ENCODE measurements around the gene THEM4.

- TF ChIP-seq, protein P1, sequence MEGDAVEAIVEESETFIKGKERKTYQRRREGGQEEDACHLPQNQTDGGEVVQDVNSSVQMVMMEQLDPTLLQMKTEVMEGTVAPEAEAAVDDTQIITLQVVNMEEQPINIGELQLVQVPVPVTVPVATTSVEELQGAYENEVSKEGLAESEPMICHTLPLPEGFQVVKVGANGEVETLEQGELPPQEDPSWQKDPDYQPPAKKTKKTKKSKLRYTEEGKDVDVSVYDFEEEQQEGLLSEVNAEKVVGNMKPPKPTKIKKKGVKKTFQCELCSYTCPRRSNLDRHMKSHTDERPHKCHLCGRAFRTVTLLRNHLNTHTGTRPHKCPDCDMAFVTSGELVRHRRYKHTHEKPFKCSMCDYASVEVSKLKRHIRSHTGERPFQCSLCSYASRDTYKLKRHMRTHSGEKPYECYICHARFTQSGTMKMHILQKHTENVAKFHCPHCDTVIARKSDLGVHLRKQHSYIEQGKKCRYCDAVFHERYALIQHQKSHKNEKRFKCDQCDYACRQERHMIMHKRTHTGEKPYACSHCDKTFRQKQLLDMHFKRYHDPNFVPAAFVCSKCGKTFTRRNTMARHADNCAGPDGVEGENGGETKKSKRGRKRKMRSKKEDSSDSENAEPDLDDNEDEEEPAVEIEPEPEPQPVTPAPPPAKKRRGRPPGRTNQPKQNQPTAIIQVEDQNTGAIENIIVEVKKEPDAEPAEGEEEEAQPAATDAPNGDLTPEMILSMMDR (conservative IDR thresholded peaks at IDR 0.05; ENCODE audit: low read depth in 2 of 2), result no peak
- TF ChIP-seq, protein P2, sequence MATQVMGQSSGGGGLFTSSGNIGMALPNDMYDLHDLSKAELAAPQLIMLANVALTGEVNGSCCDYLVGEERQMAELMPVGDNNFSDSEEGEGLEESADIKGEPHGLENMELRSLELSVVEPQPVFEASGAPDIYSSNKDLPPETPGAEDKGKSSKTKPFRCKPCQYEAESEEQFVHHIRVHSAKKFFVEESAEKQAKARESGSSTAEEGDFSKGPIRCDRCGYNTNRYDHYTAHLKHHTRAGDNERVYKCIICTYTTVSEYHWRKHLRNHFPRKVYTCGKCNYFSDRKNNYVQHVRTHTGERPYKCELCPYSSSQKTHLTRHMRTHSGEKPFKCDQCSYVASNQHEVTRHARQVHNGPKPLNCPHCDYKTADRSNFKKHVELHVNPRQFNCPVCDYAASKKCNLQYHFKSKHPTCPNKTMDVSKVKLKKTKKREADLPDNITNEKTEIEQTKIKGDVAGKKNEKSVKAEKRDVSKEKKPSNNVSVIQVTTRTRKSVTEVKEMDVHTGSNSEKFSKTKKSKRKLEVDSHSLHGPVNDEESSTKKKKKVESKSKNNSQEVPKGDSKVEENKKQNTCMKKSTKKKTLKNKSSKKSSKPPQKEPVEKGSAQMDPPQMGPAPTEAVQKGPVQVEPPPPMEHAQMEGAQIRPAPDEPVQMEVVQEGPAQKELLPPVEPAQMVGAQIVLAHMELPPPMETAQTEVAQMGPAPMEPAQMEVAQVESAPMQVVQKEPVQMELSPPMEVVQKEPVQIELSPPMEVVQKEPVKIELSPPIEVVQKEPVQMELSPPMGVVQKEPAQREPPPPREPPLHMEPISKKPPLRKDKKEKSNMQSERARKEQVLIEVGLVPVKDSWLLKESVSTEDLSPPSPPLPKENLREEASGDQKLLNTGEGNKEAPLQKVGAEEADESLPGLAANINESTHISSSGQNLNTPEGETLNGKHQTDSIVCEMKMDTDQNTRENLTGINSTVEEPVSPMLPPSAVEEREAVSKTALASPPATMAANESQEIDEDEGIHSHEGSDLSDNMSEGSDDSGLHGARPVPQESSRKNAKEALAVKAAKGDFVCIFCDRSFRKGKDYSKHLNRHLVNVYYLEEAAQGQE (IDR thresholded peaks at IDR 0.05; ENCODE audit: unreplicated experiment), result no peak
- TF ChIP-seq EZH2 (IDR thresholded peaks at IDR 0.05; ENCODE audit: low read depth, unreplicated experiment), result no peak
- no peak for TF ChIP-seq POLR2AphosphoS5 (IDR thresholded peaks at IDR 0.05; ENCODE audit: low read depth)
- no peak for TF ChIP-seq CREB1 (CRISPR knock-in tag; IDR thresholded peaks at IDR 0.05; ENCODE audit: low read depth)
- TF ChIP-seq JUNB (IDR thresholded peaks at IDR 0.05; ENCODE audit: unreplicated experiment), result no peak
- no peak for TF ChIP-seq STAT1 (IDR thresholded peaks at IDR 0.05; ENCODE audit: unreplicated experiment)
- TF ChIP-seq EZH2phosphoT487 (IDR thresholded peaks at IDR 0.05; ENCODE audit: unreplicated experiment), result no peak
- TF ChIP-seq ZNF331 (CRISPR knock-in tag; IDR thresholded peaks at IDR 0.05; ENCODE audit: low read depth), result no peak
- no peak for TF ChIP-seq NANOG (IDR thresholded peaks at IDR 0.05; ENCODE audit: borderline replicate concordance)
- TF ChIP-seq, protein P3, sequence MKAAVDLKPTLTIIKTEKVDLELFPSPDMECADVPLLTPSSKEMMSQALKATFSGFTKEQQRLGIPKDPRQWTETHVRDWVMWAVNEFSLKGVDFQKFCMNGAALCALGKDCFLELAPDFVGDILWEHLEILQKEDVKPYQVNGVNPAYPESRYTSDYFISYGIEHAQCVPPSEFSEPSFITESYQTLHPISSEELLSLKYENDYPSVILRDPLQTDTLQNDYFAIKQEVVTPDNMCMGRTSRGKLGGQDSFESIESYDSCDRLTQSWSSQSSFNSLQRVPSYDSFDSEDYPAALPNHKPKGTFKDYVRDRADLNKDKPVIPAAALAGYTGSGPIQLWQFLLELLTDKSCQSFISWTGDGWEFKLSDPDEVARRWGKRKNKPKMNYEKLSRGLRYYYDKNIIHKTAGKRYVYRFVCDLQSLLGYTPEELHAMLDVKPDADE (IDR thresholded peaks at IDR 0.05), result no peak
- TF ChIP-seq, protein P4, sequence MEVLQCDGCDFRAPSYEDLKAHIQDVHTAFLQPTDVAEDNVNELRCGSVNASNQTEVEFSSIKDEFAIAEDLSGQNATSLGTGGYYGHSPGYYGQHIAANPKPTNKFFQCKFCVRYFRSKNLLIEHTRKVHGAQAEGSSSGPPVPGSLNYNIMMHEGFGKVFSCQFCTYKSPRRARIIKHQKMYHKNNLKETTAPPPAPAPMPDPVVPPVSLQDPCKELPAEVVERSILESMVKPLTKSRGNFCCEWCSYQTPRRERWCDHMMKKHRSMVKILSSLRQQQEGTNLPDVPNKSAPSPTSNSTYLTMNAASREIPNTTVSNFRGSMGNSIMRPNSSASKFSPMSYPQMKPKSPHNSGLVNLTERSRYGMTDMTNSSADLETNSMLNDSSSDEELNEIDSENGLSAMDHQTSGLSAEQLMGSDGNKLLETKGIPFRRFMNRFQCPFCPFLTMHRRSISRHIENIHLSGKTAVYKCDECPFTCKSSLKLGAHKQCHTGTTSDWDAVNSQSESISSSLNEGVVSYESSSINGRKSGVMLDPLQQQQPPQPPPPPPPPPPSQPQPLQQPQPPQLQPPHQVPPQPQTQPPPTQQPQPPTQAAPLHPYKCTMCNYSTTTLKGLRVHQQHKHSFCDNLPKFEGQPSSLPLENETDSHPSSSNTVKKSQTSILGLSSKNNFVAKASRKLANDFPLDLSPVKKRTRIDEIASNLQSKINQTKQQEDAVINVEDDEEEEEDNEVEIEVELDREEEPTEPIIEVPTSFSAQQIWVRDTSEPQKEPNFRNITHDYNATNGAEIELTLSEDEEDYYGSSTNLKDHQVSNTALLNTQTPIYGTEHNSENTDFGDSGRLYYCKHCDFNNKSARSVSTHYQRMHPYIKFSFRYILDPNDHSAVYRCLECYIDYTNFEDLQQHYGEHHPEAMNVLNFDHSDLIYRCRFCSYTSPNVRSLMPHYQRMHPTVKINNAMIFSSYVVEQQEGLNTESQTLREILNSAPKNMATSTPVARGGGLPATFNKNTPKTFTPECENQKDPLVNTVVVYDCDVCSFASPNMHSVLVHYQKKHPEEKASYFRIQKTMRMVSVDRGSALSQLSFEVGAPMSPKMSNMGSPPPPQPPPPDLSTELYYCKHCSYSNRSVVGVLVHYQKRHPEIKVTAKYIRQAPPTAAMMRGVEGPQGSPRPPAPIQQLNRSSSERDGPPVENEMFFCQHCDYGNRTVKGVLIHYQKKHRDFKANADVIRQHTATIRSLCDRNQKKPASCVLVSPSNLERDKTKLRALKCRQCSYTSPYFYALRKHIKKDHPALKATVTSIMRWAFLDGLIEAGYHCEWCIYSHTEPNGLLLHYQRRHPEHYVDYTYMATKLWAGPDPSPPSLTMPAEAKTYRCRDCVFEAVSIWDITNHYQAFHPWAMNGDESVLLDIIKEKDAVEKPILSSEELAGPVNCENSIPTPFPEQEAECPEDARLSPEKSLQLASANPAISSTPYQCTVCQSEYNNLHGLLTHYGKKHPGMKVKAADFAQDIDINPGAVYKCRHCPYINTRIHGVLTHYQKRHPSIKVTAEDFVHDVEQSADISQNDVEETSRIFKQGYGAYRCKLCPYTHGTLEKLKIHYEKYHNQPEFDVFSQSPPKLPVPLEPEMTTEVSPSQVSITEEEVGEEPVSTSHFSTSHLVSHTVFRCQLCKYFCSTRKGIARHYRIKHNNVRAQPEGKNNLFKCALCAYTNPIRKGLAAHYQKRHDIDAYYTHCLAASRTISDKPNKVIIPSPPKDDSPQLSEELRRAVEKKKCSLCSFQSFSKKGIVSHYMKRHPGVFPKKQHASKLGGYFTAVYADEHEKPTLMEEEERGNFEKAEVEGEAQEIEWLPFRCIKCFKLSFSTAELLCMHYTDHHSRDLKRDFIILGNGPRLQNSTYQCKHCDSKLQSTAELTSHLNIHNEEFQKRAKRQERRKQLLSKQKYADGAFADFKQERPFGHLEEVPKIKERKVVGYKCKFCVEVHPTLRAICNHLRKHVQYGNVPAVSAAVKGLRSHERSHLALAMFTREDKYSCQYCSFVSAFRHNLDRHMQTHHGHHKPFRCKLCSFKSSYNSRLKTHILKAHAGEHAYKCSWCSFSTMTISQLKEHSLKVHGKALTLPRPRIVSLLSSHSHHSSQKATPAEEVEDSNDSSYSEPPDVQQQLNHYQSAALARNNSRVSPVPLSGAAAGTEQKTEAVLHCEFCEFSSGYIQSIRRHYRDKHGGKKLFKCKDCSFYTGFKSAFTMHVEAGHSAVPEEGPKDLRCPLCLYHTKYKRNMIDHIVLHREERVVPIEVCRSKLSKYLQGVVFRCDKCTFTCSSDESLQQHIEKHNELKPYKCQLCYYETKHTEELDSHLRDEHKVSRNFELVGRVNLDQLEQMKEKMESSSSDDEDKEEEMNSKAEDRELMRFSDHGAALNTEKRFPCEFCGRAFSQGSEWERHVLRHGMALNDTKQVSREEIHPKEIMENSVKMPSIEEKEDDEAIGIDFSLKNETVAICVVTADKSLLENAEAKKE (CRISPR knock-in tag; IDR thresholded peaks at IDR 0.05), result no peak
- TF ChIP-seq ZNF114 (CRISPR knock-in tag; IDR thresholded peaks at IDR 0.05), result no peak
Observed at GRCh38 chr1:151834239-151834638, 75.1 kb downstream of the THEM4 start.
